ENCODE data around the gene PACS1.

PACS1 gene

DNA sequence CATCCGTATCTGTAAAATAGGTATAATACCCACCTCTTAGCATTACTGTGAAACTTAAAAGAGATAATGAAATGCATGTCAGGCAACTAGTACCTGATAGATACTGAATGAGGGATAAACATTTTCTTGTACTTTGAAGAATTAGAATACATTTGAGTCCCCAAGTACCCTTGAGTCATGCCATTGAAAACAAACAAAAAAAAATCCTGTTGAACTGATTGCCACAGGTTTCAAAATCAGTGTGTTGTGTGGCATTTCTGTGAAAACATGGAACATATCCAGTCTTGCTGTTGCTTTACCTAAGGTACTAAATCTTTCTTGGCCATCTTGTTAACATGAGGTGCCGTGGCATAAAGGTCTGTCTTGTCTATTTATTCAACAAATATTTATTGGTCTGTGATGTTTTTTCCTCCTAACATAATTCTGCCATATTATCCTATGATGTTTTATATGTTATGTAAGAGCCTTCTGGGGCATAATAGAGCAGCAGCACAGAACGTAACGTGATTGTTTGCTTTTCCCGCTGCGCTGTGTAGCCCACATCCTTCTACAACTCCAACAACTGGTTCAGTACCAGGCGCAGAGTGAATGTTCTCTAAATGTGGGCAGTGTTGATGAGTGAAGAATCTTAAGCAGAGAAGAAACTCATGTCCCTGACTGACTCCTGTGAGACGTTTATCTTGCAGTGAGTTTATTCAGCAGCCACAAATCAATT is 119.1 kb downstream of the PACS1 start:
- no peak for DNase-seq

DNA sequence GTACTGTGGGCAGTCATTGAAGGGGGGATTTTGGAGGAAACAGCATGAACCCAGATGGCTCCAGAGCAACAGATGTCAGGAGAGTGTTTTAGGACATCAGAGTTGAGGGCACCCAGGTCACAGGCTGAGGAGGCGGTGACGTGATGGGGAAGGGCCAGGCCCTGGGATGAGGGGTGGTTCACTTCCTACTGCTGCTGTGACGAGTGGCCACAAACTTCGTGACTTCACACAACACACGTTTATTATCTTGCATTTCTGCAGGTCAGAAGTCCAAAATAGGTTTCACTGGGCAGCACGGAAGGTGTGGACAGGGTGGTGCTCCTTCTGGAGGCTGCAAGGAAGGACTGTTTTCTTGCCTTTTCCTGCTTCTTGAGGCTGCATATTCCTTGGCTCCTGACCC is 120.7 kb downstream of the PACS1 start:
- peak; percentile 15 for DNase-seq

DNA sequence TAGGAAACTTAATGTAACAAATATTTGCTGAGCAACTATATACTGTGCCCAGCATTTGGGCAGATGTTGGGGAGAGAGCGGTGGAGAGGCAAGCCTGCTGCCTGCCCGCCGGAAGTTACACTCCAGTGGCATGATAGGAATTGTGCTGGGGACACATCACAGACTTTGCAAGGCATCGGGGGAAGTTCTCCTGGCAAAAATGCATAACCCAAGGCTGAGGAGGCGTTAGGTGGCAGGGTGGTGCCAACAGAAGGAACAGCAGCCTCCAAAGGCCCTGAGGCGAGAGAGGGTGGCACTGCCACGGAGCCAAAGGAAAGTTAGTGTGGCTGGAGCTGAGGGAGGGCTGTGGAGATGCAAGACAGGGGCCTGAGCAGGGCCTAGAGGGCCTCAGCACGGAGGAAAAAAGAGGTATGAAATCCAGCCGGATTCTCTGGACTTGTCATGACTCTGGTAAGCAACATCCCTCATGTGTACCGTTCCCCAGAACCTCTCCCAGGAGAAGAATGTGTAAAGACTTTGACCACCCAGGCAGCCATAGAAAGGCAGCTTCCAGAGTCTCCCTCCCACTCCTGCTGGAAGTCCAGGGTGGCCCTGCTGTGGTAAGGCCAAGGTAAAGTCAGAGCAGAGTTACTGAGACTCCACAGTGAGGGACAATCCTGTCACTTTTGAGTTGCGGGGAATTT is 122.2 kb downstream of the PACS1 start:
- no peak for DNase-seq

DNA sequence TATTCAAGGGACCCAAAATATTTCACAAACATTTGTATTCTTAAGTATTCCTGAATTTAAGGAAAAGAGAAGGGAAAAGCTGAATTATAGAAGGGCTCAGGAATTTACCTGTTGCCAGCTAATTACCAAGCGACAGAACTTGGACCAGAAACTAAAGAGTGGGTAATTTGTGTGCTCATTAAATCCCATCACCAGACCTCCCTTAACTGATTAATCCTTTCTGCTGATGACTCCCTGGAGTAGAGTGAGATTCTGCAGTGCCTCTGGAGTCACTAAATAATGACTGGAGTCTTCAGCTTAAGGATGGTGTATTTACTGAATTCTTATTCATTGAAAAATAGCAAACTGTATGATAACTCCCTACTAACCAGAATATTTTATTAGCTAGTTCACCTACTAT is 124.3 kb downstream of the PACS1 start:
- no peak for DNase-seq

DNA sequence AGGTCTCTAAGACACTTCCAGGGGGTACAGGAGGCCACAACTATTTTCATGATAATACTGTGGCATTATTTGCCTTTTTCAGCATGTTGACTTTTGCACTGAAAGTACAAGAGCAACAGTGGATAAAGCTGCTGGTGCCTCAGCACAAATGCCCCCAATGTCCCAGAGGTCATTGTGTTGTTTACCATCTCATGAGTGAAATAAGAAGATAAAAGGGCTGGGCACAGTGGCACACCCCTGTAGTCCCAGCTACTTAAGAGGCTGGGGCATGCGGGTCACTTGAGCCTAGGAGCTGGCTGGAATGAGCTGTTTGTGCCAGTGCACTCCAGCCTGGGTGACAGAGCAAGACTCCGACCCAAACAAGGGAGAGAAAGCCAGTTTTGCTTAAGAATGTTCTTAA is 125.8 kb downstream of the PACS1 start:
- no peak for DNase-seq

DNA sequence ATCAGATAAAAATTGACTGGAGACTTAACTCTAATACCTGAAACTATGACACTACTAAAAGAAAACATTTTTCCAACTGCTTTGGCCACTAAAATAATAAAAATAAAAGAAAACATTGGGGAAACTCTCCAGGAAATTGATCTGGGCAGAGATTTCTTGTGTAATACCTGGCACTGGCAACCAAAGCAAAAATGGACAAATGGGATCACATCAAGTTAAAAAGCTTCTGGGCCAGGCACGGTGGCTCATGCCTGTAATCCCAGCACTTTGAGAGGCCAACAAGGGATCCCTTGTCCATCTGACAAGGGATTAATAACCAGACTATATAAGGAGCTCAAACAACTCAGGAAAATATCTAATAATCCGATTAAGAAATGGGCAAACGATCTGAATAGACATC is 133.8 kb downstream of the PACS1 start:
- no peak for DNase-seq

DNA sequence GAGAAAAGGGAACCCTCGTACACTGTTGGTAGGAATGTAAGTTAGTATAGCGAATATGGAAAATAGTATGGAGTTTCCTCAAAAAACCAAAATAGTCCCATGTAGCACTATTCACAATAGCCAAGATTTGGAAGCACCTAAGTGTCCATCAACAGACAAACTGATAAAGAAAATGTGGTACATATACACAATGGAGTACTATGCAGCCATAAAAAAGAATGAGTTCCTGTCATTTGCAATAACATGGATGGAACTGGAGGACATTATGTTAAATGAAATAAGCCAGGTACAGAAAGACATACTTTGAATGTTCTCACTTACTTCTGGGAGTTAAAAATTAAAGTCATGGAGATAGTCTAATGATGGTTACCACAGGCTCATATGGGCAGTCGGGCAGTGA is 134.3 kb downstream of the PACS1 start:
- DNase-seq: no peak

DNA sequence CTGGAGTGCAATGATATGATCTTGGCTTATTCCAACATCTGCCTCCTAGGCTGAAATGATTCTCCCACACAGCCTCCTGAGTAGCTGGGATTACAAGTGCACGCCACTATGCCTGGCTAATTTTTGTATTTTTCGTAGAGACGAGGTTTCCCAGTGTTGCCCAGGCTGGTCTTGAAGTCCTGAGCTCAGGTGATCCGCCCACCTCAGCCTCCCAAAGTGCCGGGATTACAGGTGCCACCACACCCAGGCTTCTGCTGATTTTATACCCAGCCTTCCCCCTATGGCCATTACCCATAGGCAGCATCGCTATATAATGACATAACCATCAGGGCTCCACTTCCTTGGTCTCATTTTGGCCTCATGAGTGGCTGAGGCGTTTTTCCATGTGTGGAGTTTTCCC is 137.7 kb downstream of the PACS1 start:
- no peak for DNase-seq

DNA sequence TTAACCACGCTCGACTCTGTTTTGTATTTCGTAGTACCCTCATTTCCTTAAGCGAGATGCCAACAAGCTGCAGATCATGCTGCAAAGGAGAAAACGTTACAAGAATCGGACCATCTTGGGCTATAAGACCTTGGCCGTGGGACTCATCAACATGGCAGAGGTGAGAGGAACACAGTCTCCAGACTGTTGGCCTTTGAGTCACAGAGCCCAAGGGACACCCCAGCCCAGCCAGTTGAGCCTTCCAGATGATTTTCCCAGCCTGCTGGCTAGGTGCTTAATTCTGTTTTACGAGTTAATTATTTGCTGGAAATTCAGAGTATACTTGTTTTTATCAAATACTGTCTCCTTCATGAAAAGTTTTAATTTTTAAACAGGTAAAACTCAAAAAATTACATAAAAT is 141.0 kb downstream of the PACS1 start:
- no peak for DNase-seq

DNA sequence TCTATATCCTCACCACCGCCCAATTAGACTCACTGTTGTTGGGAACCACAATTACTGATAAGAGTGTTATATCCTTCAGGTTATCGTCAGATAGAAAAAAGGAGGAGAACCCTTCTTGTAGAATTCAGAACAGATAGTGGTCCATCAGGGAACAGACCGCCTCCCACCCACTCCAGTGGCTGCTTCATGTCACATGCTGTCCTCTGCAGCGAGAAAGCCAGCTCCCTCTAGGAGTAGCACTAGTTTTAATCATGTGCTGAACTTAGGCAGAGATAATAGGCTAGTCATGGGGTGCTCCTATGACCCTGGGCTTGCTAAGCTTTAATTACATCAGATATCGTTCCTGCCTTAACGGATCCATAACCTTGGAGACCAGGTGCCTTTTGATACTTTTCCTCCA is 146.8 kb downstream of the PACS1 start:
- DNase-seq: no peak

DNA sequence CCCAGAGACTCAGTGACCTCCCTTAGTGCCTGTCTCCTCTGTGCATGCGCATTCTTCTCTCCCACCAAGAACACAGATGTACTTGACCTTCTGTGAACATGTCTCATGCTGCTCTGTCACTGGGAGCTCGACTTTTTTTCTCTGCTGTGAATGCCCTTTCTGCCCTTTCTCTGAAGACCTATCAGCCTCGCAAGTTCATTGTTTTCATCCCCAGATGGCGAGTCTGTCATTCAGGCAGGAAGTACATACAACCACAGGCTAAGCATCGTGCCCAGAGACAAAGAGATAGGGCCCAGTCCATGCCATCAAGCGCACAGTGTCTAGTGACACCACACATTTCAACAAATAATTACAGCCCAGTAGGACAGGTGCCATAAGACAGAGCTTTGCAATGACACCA is 148.0 kb downstream of the PACS1 start:
- DNase-seq: no peak

DNA sequence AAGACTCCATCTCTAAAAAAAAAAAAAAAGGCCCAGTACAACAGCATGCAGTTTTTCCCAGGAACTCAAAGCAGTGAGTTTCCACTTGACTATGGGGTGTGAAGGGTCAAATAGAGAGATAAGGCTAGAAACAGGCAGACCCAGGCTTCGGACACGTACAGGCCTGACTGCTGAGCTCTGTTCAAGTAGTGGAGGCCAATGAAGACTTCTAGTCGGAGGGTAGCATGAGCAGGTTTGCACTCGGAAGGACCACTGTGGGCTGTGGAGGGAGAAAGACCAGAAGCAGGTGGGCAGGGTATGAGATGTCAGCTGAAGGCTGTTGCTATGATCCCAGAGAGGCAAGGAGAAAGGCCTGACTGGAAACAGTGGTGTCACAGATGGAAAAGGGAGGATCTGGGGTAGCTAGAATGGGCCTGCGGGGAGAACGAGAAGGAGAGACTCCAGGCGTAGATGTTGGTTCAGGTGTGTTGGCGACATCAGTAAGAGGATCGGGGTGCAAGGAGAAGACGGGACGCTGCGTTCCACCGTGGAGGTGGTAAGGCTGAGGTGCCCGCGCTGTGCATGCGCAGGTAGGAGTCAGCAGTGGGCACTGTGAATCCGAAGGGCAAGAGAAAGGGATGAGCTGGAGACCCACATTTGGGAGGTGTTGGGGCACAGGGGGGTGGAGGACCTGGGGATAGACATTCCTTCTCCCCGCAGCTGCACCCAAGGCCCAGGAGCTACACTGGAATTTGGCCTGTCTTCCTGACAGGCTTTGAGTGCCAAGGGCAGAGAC is 149.0 kb downstream of the PACS1 start:
- DNase-seq: no peak

DNA sequence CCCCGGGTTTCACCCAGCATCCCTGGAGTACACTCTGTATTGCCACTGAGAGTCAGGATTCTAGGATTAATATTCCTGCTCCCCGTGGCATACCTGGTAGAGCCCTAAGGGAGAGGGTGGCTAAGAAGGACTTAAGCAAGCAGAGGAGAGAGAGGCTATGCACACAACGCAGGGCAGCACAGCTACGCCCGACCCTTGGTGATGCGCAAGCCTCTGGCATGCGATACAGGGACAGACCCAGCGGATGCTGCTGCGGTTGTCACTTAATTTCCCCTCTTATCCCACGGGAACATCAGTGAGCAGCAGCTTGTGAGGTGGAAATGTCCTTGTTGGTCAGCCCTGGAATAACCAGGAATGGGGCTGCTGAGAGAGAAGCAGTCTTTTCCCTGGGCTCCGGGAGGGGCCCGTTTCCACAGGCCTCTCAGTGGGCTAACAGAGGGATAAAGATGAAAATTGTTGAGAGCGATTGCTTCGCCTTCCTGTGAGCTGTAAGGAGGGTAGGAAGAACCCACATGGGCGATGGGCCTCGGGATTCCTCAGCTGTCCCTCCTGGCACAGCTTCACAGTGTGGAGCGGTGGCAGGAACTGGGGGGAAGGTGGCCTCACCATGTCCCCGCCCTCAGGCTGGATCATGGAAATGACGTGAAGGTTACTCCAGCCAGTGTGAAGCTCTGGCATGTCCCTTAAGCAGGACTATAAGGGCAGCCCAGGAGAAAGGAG is 149.9 kb downstream of the PACS1 start:
- no peak for DNase-seq

DNA sequence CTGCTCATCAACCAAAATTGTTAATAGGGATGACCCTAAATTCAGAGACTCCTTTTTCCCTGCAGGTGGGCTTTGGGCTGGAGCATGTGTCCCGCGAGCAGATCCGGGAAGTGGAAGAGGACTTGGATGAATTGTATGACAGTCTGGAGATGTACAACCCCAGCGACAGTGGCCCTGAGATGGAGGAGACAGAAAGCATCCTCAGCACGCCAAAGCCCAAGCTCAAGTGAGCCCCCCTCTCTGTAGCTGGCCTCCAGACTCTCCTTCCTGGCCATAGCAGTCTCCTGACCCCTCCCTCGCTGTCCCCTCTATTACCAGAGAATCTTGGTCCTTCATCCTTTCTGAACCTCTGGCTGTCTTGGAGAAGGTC is 150.5 kb downstream of the PACS1 start:
- DNase-seq: no peak

DNA sequence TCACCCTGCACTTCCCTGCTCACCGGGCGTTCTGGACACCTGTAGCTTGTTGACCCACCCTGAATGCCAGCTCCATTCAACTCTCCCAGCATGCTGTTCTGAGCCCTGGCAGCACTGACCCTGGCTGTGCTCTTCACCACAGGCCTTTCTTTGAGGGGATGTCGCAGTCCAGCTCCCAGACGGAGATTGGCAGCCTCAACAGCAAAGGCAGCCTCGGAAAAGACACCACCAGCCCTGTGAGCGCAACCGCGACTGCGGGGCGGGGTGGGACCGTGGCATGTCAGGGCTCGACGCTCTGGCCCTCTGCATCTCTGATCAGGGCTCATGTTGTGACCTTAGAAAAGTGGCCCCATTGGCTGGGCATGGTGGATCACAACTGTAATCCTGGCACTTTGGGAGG is 150.9 kb downstream of the PACS1 start:
- DNase-seq: no peak

DNA sequence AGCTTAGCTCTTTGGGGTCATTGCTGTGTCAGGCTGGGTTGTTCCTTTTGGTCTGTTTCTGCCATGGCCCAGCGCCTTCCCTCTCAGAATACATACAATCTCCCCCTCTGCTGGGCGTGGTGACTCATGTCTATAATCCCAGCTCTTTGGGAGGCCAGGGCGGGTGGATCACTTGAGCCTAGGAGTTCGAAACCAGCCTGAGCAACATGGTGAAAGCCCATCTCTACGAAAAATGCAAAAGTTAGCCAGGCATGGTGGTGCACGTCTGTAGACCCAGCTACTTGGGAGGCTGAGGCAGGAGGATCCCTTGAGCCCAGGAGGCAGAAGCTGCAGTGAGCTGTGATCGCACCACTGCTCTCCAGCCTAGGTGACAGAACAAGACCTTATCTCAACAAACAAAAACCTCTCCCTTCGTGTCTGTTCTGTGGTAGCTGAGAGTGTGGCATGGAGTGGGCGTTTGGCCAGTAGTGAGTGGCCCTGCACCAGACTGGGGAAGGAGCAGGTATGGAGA is 151.7 kb downstream of the PACS1 start:
- DNase-seq: no peak

DNA sequence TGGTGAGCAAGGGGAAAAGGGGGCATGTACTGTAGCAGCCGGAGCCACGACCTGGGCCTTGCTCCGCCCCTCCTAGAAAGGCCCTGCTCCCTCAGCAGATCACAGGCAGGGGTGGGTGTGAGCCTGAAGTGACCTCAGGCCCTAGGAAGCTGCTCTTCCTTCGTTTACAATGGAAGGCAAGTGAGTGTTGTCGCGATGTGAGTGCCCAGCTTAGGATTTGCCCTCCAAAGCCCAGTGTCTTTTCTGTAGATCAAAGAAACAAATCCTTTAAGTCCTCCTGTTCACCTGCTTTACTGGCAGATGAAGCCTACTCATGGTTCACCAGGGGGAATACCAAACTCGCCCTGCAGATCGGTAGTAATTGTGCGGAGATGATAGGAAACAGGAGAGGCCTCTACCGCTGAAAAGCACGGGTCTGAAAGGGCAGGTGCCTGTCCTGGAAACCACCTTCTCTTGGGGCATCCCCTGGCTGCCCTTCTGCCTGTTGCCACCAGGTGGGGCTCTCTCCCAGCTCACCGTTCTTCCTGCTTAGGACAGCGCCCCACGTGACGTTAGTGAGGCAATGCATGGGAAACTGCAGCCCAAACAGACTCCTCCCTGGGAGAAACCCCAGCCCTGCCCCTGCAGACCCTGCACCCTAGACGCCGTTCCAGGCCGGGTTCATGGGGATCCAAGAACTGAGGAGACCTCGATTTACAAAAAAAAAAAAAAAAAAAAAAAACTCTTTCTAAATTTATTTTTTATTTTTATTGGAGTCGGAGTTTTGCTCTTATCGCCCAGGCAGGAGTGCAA is 152.5 kb downstream of the PACS1 start:
- peak; percentile 96 for DNase-seq

DNA sequence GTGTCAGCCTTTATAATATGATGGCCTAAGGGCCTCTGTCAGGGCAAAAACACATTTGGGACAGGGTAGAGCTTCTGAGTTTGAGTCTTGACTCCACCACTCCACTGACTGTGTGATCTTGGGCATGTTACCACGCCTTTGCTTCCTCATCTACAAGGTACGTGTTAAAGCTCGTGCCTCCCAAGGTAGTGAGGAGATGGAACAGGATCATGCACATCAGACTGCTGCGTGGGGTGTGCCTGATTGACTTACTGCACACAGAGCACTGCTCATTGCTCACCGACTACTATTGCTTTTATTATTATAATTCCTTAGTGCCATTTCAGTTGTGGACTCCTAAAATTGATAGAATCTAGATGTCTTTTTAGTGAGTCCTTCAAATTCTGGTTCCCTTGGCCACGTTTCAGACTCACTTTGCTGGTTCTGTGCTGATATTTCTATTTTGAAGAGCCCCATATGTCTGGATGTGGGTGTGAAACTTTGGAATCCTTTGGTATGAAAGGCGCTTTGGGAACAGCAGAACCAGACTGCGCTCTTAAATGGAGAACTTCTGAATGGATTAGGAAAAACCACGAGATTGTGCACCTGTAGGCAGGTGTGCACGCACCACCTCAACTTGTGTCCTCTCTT is 154.3 kb downstream of the PACS1 start:
- DNase-seq: no peak

DNA sequence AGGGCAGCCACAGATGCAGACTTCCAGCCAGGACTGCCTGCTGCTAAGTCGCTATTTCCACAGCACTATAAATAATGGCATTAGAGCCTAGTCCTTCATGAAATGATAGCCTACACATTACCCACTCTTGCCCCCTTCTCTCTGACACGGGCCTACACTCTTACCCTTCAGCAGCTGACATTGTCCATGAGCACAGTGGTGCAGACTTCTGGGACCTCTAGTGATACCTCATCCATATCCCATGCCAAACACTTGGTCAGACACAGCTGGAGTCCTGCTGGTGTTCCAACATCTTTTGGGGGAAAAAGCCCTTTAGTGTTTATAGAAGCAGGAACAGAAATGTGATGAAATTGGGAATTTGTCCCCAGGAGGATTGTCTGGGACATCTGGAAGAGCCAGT is 155.0 kb downstream of the PACS1 start:
- DNase-seq: no peak

DNA sequence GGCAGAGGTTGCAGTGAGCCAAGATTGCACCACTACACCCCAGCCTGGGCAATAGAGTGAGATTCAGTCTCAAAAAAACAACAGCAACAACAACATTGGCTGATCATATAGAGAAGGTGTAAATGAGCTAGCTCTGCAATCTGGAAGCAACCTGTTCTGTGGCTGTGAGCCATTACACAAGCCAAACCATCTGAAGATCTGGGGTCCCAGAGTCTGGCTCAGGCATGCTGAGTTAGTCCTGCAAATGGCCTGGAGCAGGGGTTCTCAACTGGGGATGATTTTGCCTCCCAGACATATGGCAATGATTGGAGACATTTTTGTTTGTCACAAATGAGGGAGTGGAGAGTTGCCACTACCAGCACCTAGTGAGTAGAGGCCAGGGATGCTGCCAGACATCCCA is 156.0 kb downstream of the PACS1 start:
- DNase-seq: no peak

DNA sequence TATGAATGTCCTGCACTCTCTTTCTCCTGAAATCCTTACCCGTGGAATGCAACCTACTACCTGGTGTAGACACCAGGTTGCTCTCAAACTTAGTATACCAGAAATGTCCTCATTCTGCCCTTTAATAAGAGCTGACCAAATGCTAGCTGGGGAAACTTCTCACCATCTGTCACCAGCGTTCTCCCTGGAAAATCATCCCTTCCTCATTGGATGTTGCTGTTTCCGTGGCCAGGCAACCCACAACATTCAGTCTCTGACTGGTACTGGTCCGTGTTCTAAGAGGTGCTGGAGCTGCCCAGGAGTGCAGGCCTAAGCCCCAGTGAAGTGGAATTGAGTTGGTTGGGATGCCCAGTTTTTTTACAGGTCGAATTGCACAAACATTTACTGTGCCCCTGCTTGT is 157.6 kb downstream of the PACS1 start:
- no peak for DNase-seq

DNA sequence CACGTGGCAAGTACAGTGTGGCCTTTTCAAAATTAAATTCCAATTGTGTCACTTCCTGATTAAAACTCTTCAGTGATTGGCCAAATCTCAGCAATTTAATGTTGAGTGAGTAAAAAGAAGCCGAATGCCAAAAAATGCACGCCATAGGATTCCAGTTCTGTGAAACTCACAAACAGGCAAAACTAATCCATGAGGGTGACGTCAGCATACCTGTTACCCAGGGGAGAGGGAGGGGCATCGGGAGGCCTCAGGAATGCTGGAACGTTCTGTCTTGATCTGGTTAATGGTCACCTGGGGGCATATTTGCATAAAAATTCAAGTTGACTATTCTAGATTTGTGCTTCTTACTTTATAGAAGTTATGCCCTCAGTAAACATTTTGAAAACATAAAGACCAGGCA is 158.4 kb downstream of the PACS1 start:
- no peak for DNase-seq
